Measurements from ENCODE around the gene KCNK13. TPM values are rescaled to one million over a fixed set of nuclear protein-coding genes. Genes with fewer than 3 reads are reported as not detected.

Gene KCNK13
- total and polyA plus RNA-seq, 2 experiments from 2014 or later, result 0.21 to 1.0 TPM

DNA sequence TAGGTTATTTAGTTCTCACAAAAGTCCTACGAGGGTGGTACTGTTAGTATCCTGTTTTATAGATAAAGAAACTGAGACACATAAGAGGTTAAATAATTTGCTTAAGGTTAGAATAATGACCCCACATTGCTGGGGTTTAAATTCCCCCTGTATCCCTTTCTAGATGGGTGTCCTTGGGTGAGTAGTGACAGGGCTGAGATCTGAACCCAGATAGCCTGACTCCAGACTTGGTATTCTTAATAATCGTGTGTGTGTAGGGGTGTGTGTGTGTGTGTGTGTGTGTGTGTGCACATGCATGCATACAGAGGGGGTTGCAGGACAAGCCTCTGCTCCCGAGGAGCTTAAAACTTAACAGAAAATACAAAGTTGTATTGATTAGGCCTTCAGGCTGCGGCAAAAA is 97.9 kb downstream of the KCNK13 start:
- Mint-ChIP-seq H3K9me3 (no peaks in the 10 kb centered on the region; the same call in 2 of the 3 replicates), H3K4me1 (peaks cover 5% of the 10 kb centered on the region; the same call in 1 of the 3 replicates), H3K4me3 (no peak overlapping the region), H3K36me3 (ENCODE audit: low read depth) (no peaks in the 10 kb centered on the region), H3K27ac (no peak overlapping the region), H3K27me3 (ENCODE audit: insufficient read depth, low read depth, poor library complexity) (peaks cover 3% of the 10 kb centered on the region)
- Histone ChIP-seq H3K4me3 (no peak overlapping the region), H3K9me2 (ENCODE audit: insufficient read depth) (no peaks in the 10 kb centered on the region), H3K4me2 (no peak overlapping the region), H3K79me2 (replicated peaks; ENCODE audit: insufficient read depth) (no peaks in the 10 kb centered on the region), H3K36me3 (ENCODE audit: insufficient read depth) (no peaks in the 10 kb centered on the region), H2AFZ (no peak overlapping the region), H3F3A (replicated peaks; ENCODE audit: low read depth) (no peaks in the 10 kb centered on the region), H3K4me1 (ENCODE audit: insufficient read depth) (no peaks in the 10 kb centered on the region), H3K27me3 (ENCODE audit: insufficient read depth) (no peaks in the 10 kb centered on the region), H4K20me1 (replicated peaks; ENCODE audit: insufficient read depth) (no peaks in the 10 kb centered on the region; the same call in 1 of the 2 replicates), H3K27ac (ENCODE audit: low read depth) (no peak overlapping the region)
- no peak for DNase-seq (ENCODE audit: low spot score)
- TF ChIP-seq POLR2AphosphoS5 (IDR thresholded peaks at IDR 0.05; ENCODE audit: low read depth), result no peak
- TF ChIP-seq STAT1 (IDR thresholded peaks at IDR 0.05; ENCODE audit: unreplicated experiment), result no peak
- TF ChIP-seq, protein P1, sequence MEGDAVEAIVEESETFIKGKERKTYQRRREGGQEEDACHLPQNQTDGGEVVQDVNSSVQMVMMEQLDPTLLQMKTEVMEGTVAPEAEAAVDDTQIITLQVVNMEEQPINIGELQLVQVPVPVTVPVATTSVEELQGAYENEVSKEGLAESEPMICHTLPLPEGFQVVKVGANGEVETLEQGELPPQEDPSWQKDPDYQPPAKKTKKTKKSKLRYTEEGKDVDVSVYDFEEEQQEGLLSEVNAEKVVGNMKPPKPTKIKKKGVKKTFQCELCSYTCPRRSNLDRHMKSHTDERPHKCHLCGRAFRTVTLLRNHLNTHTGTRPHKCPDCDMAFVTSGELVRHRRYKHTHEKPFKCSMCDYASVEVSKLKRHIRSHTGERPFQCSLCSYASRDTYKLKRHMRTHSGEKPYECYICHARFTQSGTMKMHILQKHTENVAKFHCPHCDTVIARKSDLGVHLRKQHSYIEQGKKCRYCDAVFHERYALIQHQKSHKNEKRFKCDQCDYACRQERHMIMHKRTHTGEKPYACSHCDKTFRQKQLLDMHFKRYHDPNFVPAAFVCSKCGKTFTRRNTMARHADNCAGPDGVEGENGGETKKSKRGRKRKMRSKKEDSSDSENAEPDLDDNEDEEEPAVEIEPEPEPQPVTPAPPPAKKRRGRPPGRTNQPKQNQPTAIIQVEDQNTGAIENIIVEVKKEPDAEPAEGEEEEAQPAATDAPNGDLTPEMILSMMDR (conservative IDR thresholded peaks at IDR 0.05; ENCODE audit: low read depth in 2 of 2), result no peak
- TF ChIP-seq, protein P2, sequence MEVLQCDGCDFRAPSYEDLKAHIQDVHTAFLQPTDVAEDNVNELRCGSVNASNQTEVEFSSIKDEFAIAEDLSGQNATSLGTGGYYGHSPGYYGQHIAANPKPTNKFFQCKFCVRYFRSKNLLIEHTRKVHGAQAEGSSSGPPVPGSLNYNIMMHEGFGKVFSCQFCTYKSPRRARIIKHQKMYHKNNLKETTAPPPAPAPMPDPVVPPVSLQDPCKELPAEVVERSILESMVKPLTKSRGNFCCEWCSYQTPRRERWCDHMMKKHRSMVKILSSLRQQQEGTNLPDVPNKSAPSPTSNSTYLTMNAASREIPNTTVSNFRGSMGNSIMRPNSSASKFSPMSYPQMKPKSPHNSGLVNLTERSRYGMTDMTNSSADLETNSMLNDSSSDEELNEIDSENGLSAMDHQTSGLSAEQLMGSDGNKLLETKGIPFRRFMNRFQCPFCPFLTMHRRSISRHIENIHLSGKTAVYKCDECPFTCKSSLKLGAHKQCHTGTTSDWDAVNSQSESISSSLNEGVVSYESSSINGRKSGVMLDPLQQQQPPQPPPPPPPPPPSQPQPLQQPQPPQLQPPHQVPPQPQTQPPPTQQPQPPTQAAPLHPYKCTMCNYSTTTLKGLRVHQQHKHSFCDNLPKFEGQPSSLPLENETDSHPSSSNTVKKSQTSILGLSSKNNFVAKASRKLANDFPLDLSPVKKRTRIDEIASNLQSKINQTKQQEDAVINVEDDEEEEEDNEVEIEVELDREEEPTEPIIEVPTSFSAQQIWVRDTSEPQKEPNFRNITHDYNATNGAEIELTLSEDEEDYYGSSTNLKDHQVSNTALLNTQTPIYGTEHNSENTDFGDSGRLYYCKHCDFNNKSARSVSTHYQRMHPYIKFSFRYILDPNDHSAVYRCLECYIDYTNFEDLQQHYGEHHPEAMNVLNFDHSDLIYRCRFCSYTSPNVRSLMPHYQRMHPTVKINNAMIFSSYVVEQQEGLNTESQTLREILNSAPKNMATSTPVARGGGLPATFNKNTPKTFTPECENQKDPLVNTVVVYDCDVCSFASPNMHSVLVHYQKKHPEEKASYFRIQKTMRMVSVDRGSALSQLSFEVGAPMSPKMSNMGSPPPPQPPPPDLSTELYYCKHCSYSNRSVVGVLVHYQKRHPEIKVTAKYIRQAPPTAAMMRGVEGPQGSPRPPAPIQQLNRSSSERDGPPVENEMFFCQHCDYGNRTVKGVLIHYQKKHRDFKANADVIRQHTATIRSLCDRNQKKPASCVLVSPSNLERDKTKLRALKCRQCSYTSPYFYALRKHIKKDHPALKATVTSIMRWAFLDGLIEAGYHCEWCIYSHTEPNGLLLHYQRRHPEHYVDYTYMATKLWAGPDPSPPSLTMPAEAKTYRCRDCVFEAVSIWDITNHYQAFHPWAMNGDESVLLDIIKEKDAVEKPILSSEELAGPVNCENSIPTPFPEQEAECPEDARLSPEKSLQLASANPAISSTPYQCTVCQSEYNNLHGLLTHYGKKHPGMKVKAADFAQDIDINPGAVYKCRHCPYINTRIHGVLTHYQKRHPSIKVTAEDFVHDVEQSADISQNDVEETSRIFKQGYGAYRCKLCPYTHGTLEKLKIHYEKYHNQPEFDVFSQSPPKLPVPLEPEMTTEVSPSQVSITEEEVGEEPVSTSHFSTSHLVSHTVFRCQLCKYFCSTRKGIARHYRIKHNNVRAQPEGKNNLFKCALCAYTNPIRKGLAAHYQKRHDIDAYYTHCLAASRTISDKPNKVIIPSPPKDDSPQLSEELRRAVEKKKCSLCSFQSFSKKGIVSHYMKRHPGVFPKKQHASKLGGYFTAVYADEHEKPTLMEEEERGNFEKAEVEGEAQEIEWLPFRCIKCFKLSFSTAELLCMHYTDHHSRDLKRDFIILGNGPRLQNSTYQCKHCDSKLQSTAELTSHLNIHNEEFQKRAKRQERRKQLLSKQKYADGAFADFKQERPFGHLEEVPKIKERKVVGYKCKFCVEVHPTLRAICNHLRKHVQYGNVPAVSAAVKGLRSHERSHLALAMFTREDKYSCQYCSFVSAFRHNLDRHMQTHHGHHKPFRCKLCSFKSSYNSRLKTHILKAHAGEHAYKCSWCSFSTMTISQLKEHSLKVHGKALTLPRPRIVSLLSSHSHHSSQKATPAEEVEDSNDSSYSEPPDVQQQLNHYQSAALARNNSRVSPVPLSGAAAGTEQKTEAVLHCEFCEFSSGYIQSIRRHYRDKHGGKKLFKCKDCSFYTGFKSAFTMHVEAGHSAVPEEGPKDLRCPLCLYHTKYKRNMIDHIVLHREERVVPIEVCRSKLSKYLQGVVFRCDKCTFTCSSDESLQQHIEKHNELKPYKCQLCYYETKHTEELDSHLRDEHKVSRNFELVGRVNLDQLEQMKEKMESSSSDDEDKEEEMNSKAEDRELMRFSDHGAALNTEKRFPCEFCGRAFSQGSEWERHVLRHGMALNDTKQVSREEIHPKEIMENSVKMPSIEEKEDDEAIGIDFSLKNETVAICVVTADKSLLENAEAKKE (CRISPR knock-in tag; IDR thresholded peaks at IDR 0.05), result no peak
- no peak for TF ChIP-seq EZH2 (IDR thresholded peaks at IDR 0.05; ENCODE audit: low read depth, unreplicated experiment)
- no peak for TF ChIP-seq ZNF114 (CRISPR knock-in tag; IDR thresholded peaks at IDR 0.05)
- TF ChIP-seq, protein P3, sequence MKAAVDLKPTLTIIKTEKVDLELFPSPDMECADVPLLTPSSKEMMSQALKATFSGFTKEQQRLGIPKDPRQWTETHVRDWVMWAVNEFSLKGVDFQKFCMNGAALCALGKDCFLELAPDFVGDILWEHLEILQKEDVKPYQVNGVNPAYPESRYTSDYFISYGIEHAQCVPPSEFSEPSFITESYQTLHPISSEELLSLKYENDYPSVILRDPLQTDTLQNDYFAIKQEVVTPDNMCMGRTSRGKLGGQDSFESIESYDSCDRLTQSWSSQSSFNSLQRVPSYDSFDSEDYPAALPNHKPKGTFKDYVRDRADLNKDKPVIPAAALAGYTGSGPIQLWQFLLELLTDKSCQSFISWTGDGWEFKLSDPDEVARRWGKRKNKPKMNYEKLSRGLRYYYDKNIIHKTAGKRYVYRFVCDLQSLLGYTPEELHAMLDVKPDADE (IDR thresholded peaks at IDR 0.05), result no peak
- TF ChIP-seq, protein P4, sequence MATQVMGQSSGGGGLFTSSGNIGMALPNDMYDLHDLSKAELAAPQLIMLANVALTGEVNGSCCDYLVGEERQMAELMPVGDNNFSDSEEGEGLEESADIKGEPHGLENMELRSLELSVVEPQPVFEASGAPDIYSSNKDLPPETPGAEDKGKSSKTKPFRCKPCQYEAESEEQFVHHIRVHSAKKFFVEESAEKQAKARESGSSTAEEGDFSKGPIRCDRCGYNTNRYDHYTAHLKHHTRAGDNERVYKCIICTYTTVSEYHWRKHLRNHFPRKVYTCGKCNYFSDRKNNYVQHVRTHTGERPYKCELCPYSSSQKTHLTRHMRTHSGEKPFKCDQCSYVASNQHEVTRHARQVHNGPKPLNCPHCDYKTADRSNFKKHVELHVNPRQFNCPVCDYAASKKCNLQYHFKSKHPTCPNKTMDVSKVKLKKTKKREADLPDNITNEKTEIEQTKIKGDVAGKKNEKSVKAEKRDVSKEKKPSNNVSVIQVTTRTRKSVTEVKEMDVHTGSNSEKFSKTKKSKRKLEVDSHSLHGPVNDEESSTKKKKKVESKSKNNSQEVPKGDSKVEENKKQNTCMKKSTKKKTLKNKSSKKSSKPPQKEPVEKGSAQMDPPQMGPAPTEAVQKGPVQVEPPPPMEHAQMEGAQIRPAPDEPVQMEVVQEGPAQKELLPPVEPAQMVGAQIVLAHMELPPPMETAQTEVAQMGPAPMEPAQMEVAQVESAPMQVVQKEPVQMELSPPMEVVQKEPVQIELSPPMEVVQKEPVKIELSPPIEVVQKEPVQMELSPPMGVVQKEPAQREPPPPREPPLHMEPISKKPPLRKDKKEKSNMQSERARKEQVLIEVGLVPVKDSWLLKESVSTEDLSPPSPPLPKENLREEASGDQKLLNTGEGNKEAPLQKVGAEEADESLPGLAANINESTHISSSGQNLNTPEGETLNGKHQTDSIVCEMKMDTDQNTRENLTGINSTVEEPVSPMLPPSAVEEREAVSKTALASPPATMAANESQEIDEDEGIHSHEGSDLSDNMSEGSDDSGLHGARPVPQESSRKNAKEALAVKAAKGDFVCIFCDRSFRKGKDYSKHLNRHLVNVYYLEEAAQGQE (IDR thresholded peaks at IDR 0.05; ENCODE audit: unreplicated experiment), result no peak
- no peak for TF ChIP-seq NANOG (IDR thresholded peaks at IDR 0.05; ENCODE audit: borderline replicate concordance)
- TF ChIP-seq EZH2phosphoT487 (IDR thresholded peaks at IDR 0.05; ENCODE audit: unreplicated experiment), result no peak
- TF ChIP-seq CREB1 (CRISPR knock-in tag; IDR thresholded peaks at IDR 0.05; ENCODE audit: low read depth), result no peak
- no peak for TF ChIP-seq ZNF331 (CRISPR knock-in tag; IDR thresholded peaks at IDR 0.05; ENCODE audit: low read depth)
- no peak for TF ChIP-seq JUNB (IDR thresholded peaks at IDR 0.05; ENCODE audit: unreplicated experiment)
- no peak for ATAC-seq

Data from GM23338 (cell line).